KMS-11 (cell line): Measurements from ENCODE around the gene GLB1L3.

Experiments
- H2AFZ ChIP-seq: fragments of 200-600 bp; sonication (generic); 2 replicates; pipeline ENCODE4 v1.6.1; 2016; ENCODE audit warnings: antibody characterized with exemption, mixed run types, low read depth
- H3K27ac ChIP-seq: fragments of 200-600 bp; sonication (generic); 2 replicates; pipeline ENCODE4 v1.6.1; 2016; ENCODE audit warnings: mild to moderate bottlenecking, mixed run types
- H3K27me3 ChIP-seq: fragments of 200-600 bp; sonication (generic); 2 replicates; pipeline ENCODE4 v1.6.1; 2017; ENCODE audit warnings: mild to moderate bottlenecking, low read depth, mixed run types, moderate library complexity; ENCODE audit not compliant: insufficient read depth
- H3K36me3 ChIP-seq: fragments of 200-600 bp; sonication (generic); 2 replicates; pipeline ENCODE4 v1.6.1; 2017; ENCODE audit warnings: mild to moderate bottlenecking, mixed run types; ENCODE audit not compliant: insufficient read depth
- H3K4me1 ChIP-seq: fragments of 200-600 bp; sonication (generic); 2 replicates; pipeline ENCODE4 v1.6.1; 2016; ENCODE audit warnings: mild to moderate bottlenecking, low read depth, mixed run types; ENCODE audit not compliant: poor library complexity, severe bottlenecking
- H3K4me2 ChIP-seq: fragments of 200-600 bp; sonication (generic); 2 replicates; pipeline ENCODE4 v1.7.0; 2016; ENCODE audit warnings: mild to moderate bottlenecking, mixed run types
- H3K4me3 ChIP-seq: fragments of 200-600 bp; sonication (generic); IDR thresholded peaks from 2 replicates; pipeline ENCODE4 v1.6.1; 2017; ENCODE audit warnings: low read depth, low read length, mixed read lengths; ENCODE audit not compliant: insufficient read depth
- H3K79me2 ChIP-seq: fragments of 200-600 bp; sonication (generic); 2 replicates; pipeline ENCODE4 v1.6.1; 2016; ENCODE audit warnings: low read depth, mixed run types; ENCODE audit not compliant: insufficient read depth
- H3K9ac ChIP-seq: fragments of 200-600 bp; sonication (generic); 2 replicates; pipeline ENCODE4 v1.6.1; 2016; ENCODE audit warnings: mild to moderate bottlenecking, mixed run types
- H4K20me1 ChIP-seq: fragments of 200-600 bp; sonication (generic); 2 replicates; pipeline ENCODE4 v1.6.1; 2016; ENCODE audit warnings: mild to moderate bottlenecking, mixed run types; ENCODE audit not compliant: insufficient read depth
- CTCF ChIP-seq: fragments of 200-600 bp; sonication (generic); conservative IDR thresholded peaks from 2 replicates; pipeline ENCODE4 v1.6.1; 2017; ENCODE audit warnings: low read depth, mild to moderate bottlenecking, antibody characterized with exemption, low read length, moderate library complexity, mixed read lengths

Gene GLB1L3

GRCh38 chr11:134246678-134247077, 29.5 kb upstream of the GLB1L3 start:
- no peak for TF ChIP-seq CTCF
- Histone ChIP-seq H3K27me3 (no peaks in the 10 kb centered on the region), H3K27ac (no peak overlapping the region), H3K79me2 (no peaks in the 10 kb centered on the region), H3K9ac (no peak overlapping the region), H2AFZ (no peak overlapping the region), H4K20me1 (no peaks in the 10 kb centered on the region), H3K4me3 (no peak overlapping the region), H3K36me3 (no peaks in the 10 kb centered on the region), H3K4me1 (peaks cover 17% of the 10 kb centered on the region), H3K4me2 (no peak overlapping the region)

GRCh38 chr11:134248910-134249480, 27.2 kb upstream of the GLB1L3 start:
- Histone ChIP-seq H3K36me3 (no peaks in the 10 kb centered on the region), H3K27ac (no peak overlapping the region; the same call in 1 of the 2 replicates), H3K27me3 (no peaks in the 10 kb centered on the region), H3K79me2 (no peaks in the 10 kb centered on the region), H3K4me1 (peaks cover 17% of the 10 kb centered on the region), H3K9ac (no peak overlapping the region), H3K4me2 (peak overlapping the region; percentile 20), H3K4me3 (no peak overlapping the region), H2AFZ (no peak overlapping the region), H4K20me1 (no peaks in the 10 kb centered on the region)
- no peak for TF ChIP-seq CTCF

- H2AFZ ChIP-seq, result no peak overlapping the region
- H3K4me2 ChIP-seq, result no peak overlapping the region
- no peaks in the 10 kb centered on the region for H3K36me3 ChIP-seq
- H3K27me3 ChIP-seq, result no peaks in the 10 kb centered on the region
- H3K27ac ChIP-seq, result no peak overlapping the region
- no peaks in the 10 kb centered on the region for H3K79me2 ChIP-seq
- H4K20me1 ChIP-seq, result no peaks in the 10 kb centered on the region
- no peak overlapping the region for H3K9ac ChIP-seq
- peaks cover 24% of the 10 kb centered on the region for H3K4me1 ChIP-seq
- TF ChIP-seq CTCF, result no peak
- no peak overlapping the region for H3K4me3 ChIP-seq
Measured at GRCh38 chr11:134250246-134250645, 25.9 kb upstream of the GLB1L3 start.

GRCh38 chr11:134250675-134251074, 25.5 kb upstream of the GLB1L3 start:
- Histone ChIP-seq H3K27ac (no peak overlapping the region), H3K9ac (no peak overlapping the region), H4K20me1 (no peaks in the 10 kb centered on the region), H3K36me3 (no peaks in the 10 kb centered on the region), H3K4me3 (no peak overlapping the region), H3K27me3 (no peaks in the 10 kb centered on the region), H3K79me2 (no peaks in the 10 kb centered on the region), H3K4me2 (no peak overlapping the region), H3K4me1 (peaks cover 24% of the 10 kb centered on the region), H2AFZ (no peak overlapping the region)
- no peak for TF ChIP-seq CTCF
